ENCODE measurements around the gene INSR. TPM values are rescaled to one million over a fixed set of nuclear protein-coding genes. Genes with fewer than 3 reads are reported as not detected.
"Not testable (repeated sequence)": the region's sequence is repeated elsewhere in the genome, so short reads cannot be mapped to it uniquely, and the experiment has no call there.

INSR gene
- total and polyA plus RNA-seq, 10 of the 15 experiments (the other 5 are each of a cell fraction or from before 2014, with no cell fraction given): 4.2 to 34.9 (median 13.6) TPM

DNA sequence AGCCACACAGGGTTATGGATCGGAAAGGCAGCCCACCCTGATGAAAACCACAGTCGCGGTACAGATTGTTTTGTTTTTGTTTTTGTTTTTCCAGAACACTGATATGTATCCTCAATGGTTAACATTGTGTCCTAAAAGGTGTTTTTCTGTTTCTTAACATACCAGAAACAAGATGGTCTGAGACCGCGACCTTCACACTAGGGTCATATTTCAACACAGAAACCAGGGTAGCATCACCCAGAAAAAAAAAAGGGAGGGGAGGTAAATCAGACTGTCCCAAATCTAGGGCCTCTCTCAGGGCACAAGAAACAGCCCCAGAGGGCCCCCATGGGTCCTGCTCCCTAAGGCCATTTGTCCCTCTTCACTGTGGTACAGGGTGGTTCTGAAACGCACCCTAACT is 66.5 kb downstream of the INSR start:
- ChIA-PET SMC1A (ENCODE audit: uncharacterized antibody, unreplicated experiment) (interaction anchor here (0.5 to 1.7 kb wide), 4 partner anchors 8 to 61 kb away, joined by 3 to 10 read pairs (median 5); no protein-coding TSS in a partner anchor), RAD21 (ENCODE audit: unreplicated experiment) (interaction anchor here (1.5 kb wide), 1 partner anchor 15 kb away, joined by 5 read pairs; no protein-coding TSS in a partner anchor), CTCF (interaction anchor here (1.2 kb wide), 1 partner anchor 12 kb away, joined by 4 read pairs; no protein-coding TSS in a partner anchor), POLR2A (no interaction called here)
- intact Hi-C loops (cut with micrococcal nuclease; ENCODE audit: unreplicated experiment): no loop called here
- Histone ChIP-seq H3K27me3 (replicated peaks in 1 of 2; ENCODE audit: control insufficient read depth in 2 of 2, insufficient read depth in 2 of 2, low read length in 1 of 2) (no peaks in the 10 kb centered on the region), H3K9me3 (replicated peaks; ENCODE audit: control insufficient read depth, insufficient read depth, low read length) (no peaks in the 10 kb centered on the region; the same call in 2 of the 3 replicates), H3K27ac (ENCODE audit: control insufficient read depth, insufficient read depth) (no peak overlapping the region), H3K4me1 (ENCODE audit: control insufficient read depth, insufficient read depth, low read length) (peaks cover 30% of the 10 kb centered on the region), H3K4me2 (ENCODE audit: control insufficient read depth, insufficient read depth) (no peak overlapping the region), H3K4me3 (no peak overlapping the region), H3K79me2 (ENCODE audit: control insufficient read depth, insufficient read depth, low read length) (peaks cover 42% of the 10 kb centered on the region), H4K20me1 (ENCODE audit: control insufficient read depth, insufficient read depth) (no peaks in the 10 kb centered on the region; the same call in 1 of the 2 replicates), H3K36me3 (ENCODE audit: control insufficient read depth in 2 of 2, insufficient read depth in 2 of 2, low read length in 1 of 2) (peaks cover 0 to 2% of the 10 kb centered on the region in 2 experiments; a peak in 2 of 4 replicates), H2AFZ (ENCODE audit: control insufficient read depth, low read depth, low read length) (no peak overlapping the region), H3K9ac (ENCODE audit: control insufficient read depth, insufficient read depth, low read length) (no peak overlapping the region)
- DNase-seq (ENCODE audit: low read depth, low spot score) (no peak), ATAC-seq (no peak), FAIRE-seq (no peak)
- TF ChIP-seq CHD2 (IDR thresholded peaks at IDR 0.05; ENCODE audit: borderline replicate concordance, low read depth, low read length) (no peak), SP1 (IDR thresholded peaks at IDR 0.05; ENCODE audit: low read depth, low read length) (no peak), SMAD1 (IDR thresholded peaks at IDR 0.05; ENCODE audit: low read depth, partially characterized antibody) (no peak), ATF7 (IDR thresholded peaks at IDR 0.05; ENCODE audit: low read depth) (no peak), SRF (IDR thresholded peaks at IDR 0.05; ENCODE audit: low read depth in 2 of 2, low read length in 2 of 2) (no peak), JUNB (IDR thresholded peaks at IDR 0.05) (no peak), SIX5 (IDR thresholded peaks at IDR 0.05; ENCODE audit: low read depth, low read length, severe bottlenecking) (no peak), TBL1XR1 (IDR thresholded peaks at IDR 0.05; ENCODE audit: low read depth, low read length) (no peak), ZNF24 (IDR thresholded peaks at IDR 0.05) (no peak), MTA3 (IDR thresholded peaks at IDR 0.05; ENCODE audit: borderline replicate concordance, low read length) (no peak), BACH1 (IDR thresholded peaks at IDR 0.05; ENCODE audit: borderline replicate concordance) (no peak), NFXL1 (IDR thresholded peaks at IDR 0.05; ENCODE audit: borderline replicate concordance) (no peak), ZZZ3 (IDR thresholded peaks at IDR 0.05; ENCODE audit: control insufficient read depth, insufficient read length, low read depth) (no peak), KAT2A (conservative IDR thresholded peaks at IDR 0.05; ENCODE audit: control insufficient read depth, low read depth, low read length) (no peak), MEF2A (IDR thresholded peaks at IDR 0.05; ENCODE audit: insufficient read depth, low read depth, low read length) (no peak), PAX5 (IDR thresholded peaks at IDR 0.05; ENCODE audit: borderline replicate concordance, low read depth, low read length) (no peak), SUZ12 (IDR thresholded peaks at IDR 0.05; ENCODE audit: unreplicated experiment) (no peak), ZNF622 (IDR thresholded peaks at IDR 0.05) (no peak)
- TF ChIP-seq, protein P1, sequence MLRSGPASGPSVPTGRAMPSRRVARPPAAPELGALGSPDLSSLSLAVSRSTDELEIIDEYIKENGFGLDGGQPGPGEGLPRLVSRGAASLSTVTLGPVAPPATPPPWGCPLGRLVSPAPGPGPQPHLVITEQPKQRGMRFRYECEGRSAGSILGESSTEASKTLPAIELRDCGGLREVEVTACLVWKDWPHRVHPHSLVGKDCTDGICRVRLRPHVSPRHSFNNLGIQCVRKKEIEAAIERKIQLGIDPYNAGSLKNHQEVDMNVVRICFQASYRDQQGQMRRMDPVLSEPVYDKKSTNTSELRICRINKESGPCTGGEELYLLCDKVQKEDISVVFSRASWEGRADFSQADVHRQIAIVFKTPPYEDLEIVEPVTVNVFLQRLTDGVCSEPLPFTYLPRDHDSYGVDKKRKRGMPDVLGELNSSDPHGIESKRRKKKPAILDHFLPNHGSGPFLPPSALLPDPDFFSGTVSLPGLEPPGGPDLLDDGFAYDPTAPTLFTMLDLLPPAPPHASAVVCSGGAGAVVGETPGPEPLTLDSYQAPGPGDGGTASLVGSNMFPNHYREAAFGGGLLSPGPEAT (IDR thresholded peaks at IDR 0.05; ENCODE audit: low read depth): no peak
- BruUV-seq (replicated peaks): no TSS peak
- 97% methylated on average over 6 of the region's 6 CpGs for WGBS (ENCODE audit: insufficient coverage, insufficient replicate concordance, low lambda C conversion rate, missing lambda C conversion rate)
- in situ Hi-C loops (cut with MboI): no loop called here

DNA sequence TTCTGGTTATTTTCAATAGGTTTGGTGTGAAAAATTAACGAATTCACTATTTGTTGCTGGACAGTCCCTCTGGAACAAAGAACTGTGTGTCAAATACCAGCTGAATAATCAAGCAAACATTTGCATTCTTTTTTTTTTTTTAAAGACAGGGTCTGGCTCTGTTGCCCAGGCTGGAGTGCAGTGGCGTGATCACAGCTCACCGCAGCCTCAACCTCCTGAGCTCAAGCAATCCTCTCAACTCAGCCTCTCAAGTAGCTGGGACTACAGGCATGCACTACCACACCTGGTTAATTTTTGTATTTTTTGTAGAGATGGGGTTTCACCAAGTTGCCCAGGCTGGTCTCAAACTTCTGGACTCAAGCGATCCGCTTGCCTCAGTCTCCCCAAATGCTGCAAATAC is 67.1 kb downstream of the INSR start:
- peaks cover 30% of the 10 kb centered on the region for H3K4me1 ChIP-seq (ENCODE audit: control insufficient read depth, insufficient read depth, low read length)
- ChIA-PET SMC1A (ENCODE audit: uncharacterized antibody, unreplicated experiment) (interaction anchor here (0.5 to 1.7 kb wide), 4 partner anchors 9 to 61 kb away, joined by 3 to 10 read pairs (median 5); no protein-coding TSS in a partner anchor), POLR2A (interaction anchor here (0.7 to 0.8 kb wide), 2 partner anchors 9 to 16 kb away, joined by 3 read pairs; no protein-coding TSS in a partner anchor), CTCF (interaction anchor here (1.2 kb wide), 1 partner anchor 13 kb away, joined by 4 read pairs; no protein-coding TSS in a partner anchor), RAD21 (ENCODE audit: unreplicated experiment) (interaction anchor here (0.8 to 1.5 kb wide), 3 partner anchors 15 to 44 kb away, joined by 3 to 6 read pairs (median 5); no protein-coding TSS in a partner anchor)
- in situ Hi-C loops (cut with MboI); DNase-seq (ENCODE audit: low read depth, low spot score); FAIRE-seq; H3K9me3 ChIP-seq (replicated peaks; ENCODE audit: control insufficient read depth, insufficient read depth, low read length); BruUV-seq (replicated peaks); H3K36me3 ChIP-seq (ENCODE audit: control insufficient read depth in 2 of 2, insufficient read depth in 2 of 2, low read length in 1 of 2); intact Hi-C loops (cut with micrococcal nuclease; ENCODE audit: unreplicated experiment); H3K9ac ChIP-seq (ENCODE audit: control insufficient read depth, insufficient read depth, low read length); ATAC-seq; H3K27me3 ChIP-seq (replicated peaks in 1 of 2; ENCODE audit: control insufficient read depth in 2 of 2, insufficient read depth in 2 of 2, low read length in 1 of 2); H2AFZ ChIP-seq (ENCODE audit: control insufficient read depth, low read depth, low read length); H3K4me2 ChIP-seq (ENCODE audit: control insufficient read depth, insufficient read depth); H3K27ac ChIP-seq (ENCODE audit: control insufficient read depth, insufficient read depth); H3K4me3 ChIP-seq; H4K20me1 ChIP-seq (ENCODE audit: control insufficient read depth, insufficient read depth): not testable (repeated sequence)
- peaks cover 45% of the 10 kb centered on the region for H3K79me2 ChIP-seq (ENCODE audit: control insufficient read depth, insufficient read depth, low read length)
- WGBS (ENCODE audit: insufficient coverage, insufficient replicate concordance, low lambda C conversion rate, missing lambda C conversion rate): 97% methylated on average over 5 of the region's 5 CpGs

All from GM12878 (cell line).